HL-60/S4 treated with retinoic acid at 250 ng/mL for 4 days and 3 days (cell line): Measurements from ENCODE around the gene GBGT1.

Experiments used
- in situ Hi-C: fragments of 300-500 bp; cut with MboI; formaldehyde crosslinking; loops from 2 replicates; pipeline ENCODE4 v1.7.0; 2022; ENCODE audit warnings: low sequenced_read_pairs

GBGT1 gene

DNA sequence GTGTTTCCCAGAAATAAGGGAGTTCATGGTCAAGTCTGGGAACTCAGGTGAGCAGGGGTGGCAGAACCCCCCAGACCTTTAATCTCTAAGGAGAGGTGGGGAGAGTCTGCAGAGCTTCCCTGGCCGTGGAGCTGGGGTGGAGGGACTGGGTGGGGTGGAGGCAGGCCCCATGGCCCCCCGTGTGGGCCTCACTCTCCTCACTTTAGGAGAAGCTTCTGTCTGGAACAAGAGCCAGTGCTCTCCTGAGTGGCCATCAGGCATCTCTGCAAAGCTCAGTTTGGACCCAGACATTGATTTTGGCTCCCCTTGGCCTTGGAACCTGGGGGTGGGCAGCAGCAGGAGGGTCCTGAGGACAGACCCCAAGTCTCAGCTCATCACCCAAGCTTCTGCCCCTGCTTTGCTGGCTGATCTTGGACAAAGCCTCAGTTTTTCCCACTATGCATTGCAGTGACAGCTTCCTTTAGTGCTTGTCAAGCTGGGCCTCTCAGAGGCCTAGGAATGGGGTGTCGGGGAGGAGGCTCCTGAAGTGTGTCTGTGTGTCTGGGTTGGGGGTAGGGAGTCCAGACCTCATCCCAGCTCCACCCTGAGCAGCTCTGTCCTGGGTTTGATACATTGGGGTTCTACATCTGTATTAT lies 3.5 kb upstream of the GBGT1 start:
- in situ Hi-C loops, result no loop called here

DNA sequence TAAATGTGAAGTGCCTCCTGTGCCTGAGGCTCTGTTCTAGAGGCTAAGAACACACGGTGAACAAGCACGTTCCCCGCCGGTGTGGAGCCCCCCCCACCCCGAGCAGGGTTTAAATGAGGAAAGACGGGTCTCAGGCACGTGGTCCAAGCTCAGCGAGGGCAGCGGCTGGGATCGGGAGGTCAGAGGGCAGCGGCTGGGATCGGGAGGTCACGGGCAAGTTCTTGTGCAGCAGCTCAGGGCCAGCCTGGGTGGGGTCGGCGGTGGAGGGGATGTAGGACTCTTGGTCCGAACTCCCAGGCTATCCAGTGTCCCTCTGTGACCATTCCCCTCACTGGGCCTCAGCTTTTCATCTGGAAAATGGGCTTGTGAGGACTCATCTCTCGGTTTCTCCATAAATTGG lies 2.7 kb upstream of the GBGT1 start:
- in situ Hi-C loops, result no loop called here

DNA sequence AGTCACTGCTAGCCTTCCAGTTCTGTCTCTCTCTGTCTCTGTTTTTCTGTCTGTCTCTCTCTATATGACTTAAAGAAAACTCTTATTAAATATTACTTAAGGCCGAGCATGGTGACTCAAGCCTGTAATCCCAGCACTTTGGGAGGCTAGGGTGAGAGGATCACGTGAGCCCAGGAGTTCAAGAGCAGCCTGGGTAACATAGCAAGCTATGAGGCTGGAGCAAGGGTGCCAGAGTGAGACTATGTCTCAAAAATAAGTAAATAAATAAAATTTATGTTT lies 1.7 kb upstream of the GBGT1 start:
- in situ Hi-C loops, result no loop called here

DNA sequence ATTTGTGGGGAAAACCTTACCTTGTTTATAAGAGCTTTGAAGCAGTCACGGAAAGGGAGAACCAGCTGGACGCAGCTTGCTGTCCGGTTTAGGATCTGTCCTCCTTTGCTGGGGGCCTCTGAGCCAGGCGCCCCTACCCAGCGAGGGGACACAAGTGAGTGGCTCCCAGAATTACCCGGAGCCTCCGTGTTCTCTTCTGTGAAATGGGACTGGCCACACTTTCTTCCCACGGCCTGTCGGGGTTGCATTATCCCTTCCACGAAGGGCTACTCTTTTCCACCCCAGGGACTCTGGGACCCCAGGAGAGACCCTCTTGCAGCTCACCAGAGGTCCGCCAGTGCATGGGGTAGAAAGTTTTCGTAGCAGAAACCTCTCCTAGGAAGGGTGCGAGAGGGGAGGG lies 477 bp upstream of the GBGT1 start:
- in situ Hi-C loops, result no loop called here

DNA sequence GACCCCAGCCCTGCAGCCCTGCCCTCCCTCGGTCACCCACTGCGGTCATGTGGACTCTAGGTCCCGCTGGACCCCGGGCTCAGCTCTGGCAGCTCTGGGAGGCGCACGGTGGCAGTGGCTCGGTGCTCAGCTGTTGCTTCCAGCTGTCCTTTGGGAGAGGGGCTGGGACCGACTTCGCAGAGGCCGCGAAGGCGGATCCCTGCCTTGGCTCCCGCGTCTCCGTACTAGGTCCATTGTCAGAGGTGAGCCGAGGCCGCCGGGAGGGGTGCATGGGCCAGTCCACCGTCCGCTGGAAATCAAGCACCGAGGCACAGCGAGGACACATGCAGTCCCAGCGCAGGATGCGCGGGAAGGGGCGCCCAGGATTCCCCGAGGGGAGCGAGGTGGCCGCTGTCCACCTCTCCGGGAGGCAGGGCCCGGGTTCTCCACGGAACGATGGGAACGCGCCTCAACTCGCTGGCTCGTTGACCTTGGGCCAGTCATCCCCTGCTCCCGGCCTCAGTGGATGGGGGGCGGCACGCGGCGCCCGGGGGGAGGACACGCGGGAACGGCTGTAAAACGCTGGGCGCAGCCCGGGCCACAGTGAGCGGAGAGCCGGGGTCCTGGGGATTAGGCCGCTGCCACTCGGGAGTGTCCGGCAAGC lies 732 bp downstream of the GBGT1 start:
- in situ Hi-C loops, result no loop called here

DNA sequence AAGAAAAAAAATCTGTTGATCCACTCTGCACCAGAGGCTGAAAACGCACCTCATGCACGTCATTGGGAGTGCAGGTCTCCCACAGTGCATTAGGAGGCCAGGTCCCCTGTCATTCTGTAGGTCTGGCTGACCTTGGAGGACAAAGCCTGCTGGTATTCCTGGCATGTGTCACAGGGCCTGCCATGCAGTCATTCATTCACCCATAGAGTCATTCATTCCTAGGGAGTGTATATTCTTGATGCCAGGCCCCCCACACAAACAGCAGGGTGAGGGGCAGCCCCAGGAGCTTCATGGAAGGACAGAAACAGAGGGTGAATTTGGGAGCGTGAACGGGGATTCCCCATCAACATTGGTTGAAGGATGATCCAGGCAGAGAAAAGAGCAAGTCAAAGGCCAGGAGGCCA lies 2.2 kb downstream of the GBGT1 start:
- in situ Hi-C loops, result no loop called here

DNA sequence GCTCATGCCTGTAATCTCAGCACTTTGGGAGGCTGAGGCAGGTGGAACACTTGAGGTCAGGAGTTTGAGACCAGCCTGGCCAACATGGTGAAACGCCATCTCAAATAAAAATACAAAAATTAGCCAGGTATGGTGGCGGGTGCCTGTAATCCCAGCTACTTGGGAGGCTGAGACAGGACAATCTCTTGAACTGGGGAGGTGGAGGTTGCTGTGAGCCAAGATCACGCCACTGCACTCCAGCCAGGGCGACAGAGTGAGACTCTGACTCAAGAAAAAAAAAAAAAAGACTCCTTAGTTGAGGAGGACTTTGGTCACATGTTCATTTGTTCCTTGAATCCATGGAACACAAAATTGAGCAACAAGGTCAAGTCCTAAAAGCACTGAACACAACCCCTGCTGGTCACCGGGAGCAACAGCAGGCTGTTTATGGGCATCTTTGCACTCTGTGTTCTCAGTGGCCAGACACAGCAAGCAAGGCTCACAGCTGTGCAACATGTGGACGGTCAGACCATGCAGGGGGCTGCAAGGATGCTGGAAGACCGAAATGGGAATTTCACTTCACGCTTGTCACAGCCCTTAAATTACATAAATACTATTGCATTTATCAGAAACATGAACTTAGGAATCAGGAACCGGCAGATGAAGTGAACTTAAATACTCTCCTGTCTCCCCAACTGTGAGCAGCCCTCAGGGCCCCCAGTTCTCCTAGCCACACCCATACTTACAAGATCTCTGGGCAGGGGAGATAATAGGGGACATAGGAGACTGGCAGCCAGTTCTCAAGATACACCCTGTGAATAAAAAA lies 2.8 kb downstream of the GBGT1 start:
- in situ Hi-C loops, result no loop called here

DNA sequence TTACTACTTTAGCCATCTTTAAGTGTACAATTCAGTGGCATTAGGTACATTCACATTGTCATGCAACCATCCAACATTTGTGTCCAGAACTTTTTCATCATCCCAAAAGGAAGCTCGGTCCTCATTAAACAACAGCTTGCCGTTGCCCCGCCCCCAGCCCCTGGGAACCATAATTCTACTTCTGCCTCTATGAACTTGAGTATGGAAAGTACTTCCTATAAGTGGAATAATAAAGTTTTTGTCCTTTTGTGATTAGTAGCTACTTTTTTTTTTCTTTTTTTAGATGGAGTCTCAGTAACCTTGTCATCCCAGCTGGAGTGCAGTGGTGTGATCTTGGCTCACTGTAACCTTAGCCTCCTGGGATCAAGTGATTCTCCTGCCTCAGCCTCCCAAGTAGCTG lies 5.0 kb downstream of the GBGT1 start:
- in situ Hi-C loops, result no loop called here

GRCh38 chr9:133155156-133155555 lies 8.6 kb downstream of the GBGT1 start:
- in situ Hi-C loops, result no loop called here

GRCh38 chr9:133154097-133154989 lies 9.4 kb downstream of the GBGT1 start:
- in situ Hi-C loops, result no loop called here

- in situ Hi-C loops, result no loop called here
These were observed 10.3 kb downstream of the GBGT1 start for GRCh38 chr9:133153227-133154096.

GRCh38 chr9:133151601-133152525 lies 11.9 kb downstream of the GBGT1 start:
- in situ Hi-C loops, result no loop called here

- in situ Hi-C loops, result no loop called here
These were observed 12.7 kb downstream of the GBGT1 start for GRCh38 chr9:133151041-133151440.

DNA sequence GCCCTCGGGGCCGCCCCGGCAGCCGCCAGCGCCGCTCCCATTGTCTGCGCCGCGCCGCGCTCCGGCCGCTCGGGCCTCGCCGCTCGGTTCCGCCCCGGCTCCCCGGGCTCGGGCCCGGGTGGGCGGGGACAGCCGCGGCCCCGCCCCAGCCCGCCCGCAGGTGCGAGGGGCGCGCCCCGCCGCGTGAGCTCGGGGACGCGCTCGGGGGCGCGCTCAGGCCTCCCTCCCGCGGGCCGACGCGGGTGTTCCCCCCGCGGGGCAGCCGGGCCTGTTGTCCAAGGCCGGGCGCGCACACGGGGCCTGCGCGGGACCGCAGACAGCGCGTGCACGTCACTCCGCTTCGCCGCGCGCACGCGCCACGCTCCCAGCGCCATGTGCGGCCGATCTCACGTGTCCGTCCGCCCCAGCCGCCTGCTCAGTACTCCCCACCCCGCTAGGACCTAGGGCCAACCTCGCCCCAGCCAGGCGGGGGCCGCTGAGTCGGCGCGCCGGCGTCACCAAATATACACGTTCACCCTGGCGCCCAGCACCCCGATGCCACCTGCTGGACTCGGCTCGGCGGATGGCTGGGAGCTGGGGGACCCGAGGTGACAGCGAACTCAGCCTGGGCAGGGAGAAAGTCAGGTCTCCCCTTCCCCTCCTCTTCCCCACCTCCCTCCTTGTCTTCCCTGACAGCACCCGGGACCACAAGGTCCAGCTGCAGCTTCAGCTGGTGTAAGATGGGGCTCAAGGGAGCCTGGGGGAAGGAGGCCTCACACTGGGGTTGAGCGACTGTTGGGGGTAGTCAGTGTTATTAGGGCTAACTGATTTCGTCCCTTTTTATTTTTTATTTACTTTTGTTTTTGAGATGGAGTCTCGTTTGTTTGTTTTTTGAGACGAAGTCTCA lies 14.3 kb downstream of the GBGT1 start:
- in situ Hi-C loops, result no loop called here

GRCh38 chr9:133148199-133149129 lies 15.2 kb downstream of the GBGT1 start:
- in situ Hi-C loops, result no loop called here

DNA sequence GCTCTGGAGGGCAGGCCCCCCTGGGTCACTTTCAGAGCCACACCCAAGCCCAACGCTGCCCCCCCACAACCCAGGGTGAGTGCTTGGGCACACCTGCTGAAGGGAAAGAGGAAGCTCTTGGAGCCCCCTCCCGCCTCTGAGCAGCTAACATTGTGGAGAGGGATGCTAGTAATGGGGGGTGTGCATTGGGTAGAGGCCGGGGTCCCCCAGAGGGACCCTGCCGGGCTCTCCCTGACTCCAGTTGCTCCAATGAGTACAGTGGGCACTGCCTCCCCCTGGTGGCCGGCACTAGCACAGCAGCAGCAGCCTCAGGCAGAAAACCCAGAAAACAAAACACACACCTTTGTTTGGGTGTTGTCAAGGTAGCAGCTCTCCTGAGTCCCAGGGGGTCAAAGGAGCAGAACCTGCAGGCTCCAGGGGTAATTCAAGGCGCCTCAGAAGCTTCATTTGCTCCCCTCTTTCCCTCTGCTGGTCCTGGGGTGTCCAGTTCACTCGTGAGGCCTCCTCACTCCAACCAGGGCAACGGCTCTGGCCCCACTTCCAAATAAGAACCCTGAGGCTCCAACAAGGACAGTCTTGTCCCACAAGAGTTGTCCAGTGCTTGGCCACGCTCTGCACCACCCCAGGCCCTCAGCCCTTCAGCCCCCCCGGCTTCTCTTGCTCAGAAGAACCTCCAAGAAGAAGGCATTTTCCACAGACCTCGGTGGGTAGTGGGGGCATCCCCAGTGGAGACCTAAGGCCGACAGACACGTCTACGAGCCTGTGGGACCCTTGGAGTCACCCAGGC lies 16.1 kb downstream of the GBGT1 start:
- in situ Hi-C loops, result no loop called here
